H9 (cell line): ENCODE data around the gene NUMBL. TPM values are rescaled to one million over a fixed set of nuclear protein-coding genes. Genes with fewer than 3 reads are reported as not detected.

ENCODE experiments used
- DNase-seq: peaks from one replicate; pipeline ENCODE4 v3.0.0-alpha.2; 2017
- H2AFZ ChIP-seq: one replicate; pipeline ENCODE4 v1.6.1; 2013; ENCODE audit warnings: mild to moderate bottlenecking, low read length, control low read depth, moderate library complexity
- H2AK5ac ChIP-seq: 2 replicates; pipeline ENCODE4 v1.6.1; 2013; ENCODE audit warnings: low read length, control low read depth, mixed read lengths; ENCODE audit not compliant: insufficient read length
- H2BK120ac ChIP-seq: one replicate; pipeline ENCODE4 v1.6.1; 2013; ENCODE audit warnings: low read depth, mild to moderate bottlenecking, low read length, control low read depth, inconsistent platforms; ENCODE audit not compliant: poor library complexity, severe bottlenecking
- H2BK12ac ChIP-seq: 2 replicates; pipeline ENCODE4 v1.6.1; 2013; ENCODE audit warnings: low read length, control low read depth, mixed read lengths, low read depth; ENCODE audit not compliant: insufficient read length
- H2BK15ac ChIP-seq: 2 replicates; pipeline ENCODE4 v1.6.1; 2013; ENCODE audit warnings: low read depth, low read length, control low read depth
- H2BK20ac ChIP-seq: one replicate; pipeline ENCODE4 v1.6.1; 2013; ENCODE audit warnings: low read depth, mild to moderate bottlenecking, low read length, control low read depth, inconsistent platforms; ENCODE audit not compliant: poor library complexity, severe bottlenecking
- H2BK5ac ChIP-seq: 2 replicates; pipeline ENCODE4 v1.6.1; 2013; ENCODE audit warnings: low read length, control low read depth, mixed read lengths; ENCODE audit not compliant: insufficient read length
- H3K14ac ChIP-seq: 2 replicates; pipeline ENCODE4 v1.6.1; 2013; ENCODE audit warnings: low read length, control low read depth; ENCODE audit not compliant: insufficient read depth
- H3K18ac ChIP-seq: 2 replicates; pipeline ENCODE4 v1.6.1; 2013; ENCODE audit warnings: low read depth, mild to moderate bottlenecking, mixed read lengths, low read length, control low read depth; ENCODE audit not compliant: insufficient read length
- H3K23ac ChIP-seq: 2 replicates; pipeline ENCODE4 v1.6.1; 2013; ENCODE audit warnings: low read length, control low read depth, mixed read lengths, low read depth; ENCODE audit not compliant: insufficient read length
- H3K23me2 ChIP-seq: 2 replicates; pipeline ENCODE4 v1.6.1; 2013; ENCODE audit warnings: low read depth, mild to moderate bottlenecking, mixed read lengths, low read length, control low read depth; ENCODE audit not compliant: insufficient read length, poor library complexity, severe bottlenecking
- H3K27ac ChIP-seq: 2 replicates; pipeline ENCODE4 v1.5.1; 2013; ENCODE audit warnings: low read length, control low read depth, mixed read lengths, low read depth; ENCODE audit not compliant: insufficient read length
- H3K27me3 ChIP-seq: 2 replicates; pipeline ENCODE4 v1.6.1; 2013; ENCODE audit warnings: low read length, control low read depth, inconsistent platforms; ENCODE audit not compliant: insufficient read depth
- H3K4ac ChIP-seq: 2 replicates; pipeline ENCODE4 v1.6.1; 2013; ENCODE audit warnings: low read depth, mild to moderate bottlenecking, control low read depth, inconsistent platforms, low read length, moderate library complexity
- H3K4me1 ChIP-seq: 2 replicates; pipeline ENCODE4 v1.6.1; 2013; ENCODE audit warnings: low read length, control low read depth, inconsistent platforms; ENCODE audit not compliant: insufficient read depth
- H3K4me2 ChIP-seq: 2 replicates; pipeline ENCODE4 v1.6.1; 2013; ENCODE audit warnings: low read length, control low read depth, mixed read lengths; ENCODE audit not compliant: insufficient read length, insufficient read depth
- H3K56ac ChIP-seq: 2 replicates; pipeline ENCODE4 v1.6.1; 2013; ENCODE audit warnings: low read depth, mild to moderate bottlenecking, mixed read lengths, low read length, control low read depth; ENCODE audit not compliant: insufficient read length
- H3K79me1 ChIP-seq: 2 replicates; pipeline ENCODE4 v1.6.1; 2013; ENCODE audit warnings: low read depth, mild to moderate bottlenecking, moderate library complexity, low read length, control low read depth, inconsistent platforms; ENCODE audit not compliant: insufficient read depth, poor library complexity, severe bottlenecking
- H3K79me2 ChIP-seq: 2 replicates; pipeline ENCODE4 v1.6.1; 2013; ENCODE audit warnings: low read length, control low read depth, inconsistent platforms; ENCODE audit not compliant: insufficient read depth
- H3K9ac ChIP-seq: 2 replicates; pipeline ENCODE4 v1.6.1; 2013; ENCODE audit warnings: low read length, control low read depth, mixed read lengths; ENCODE audit not compliant: insufficient read length; ENCODE audit errors: extremely low read depth
- H3K9me3 ChIP-seq: one replicate; pipeline ENCODE4 v1.6.1; 2013; ENCODE audit warnings: low read depth, low read length, inconsistent platforms; ENCODE audit not compliant: control insufficient read depth
- H3T11ph ChIP-seq: one replicate; pipeline ENCODE4 v1.6.1; 2013; ENCODE audit warnings: mild to moderate bottlenecking, low read length, control low read depth, inconsistent platforms
- H4K20me1 ChIP-seq: one replicate; pipeline ENCODE4 v1.6.1; 2013; ENCODE audit not compliant: control insufficient read depth, insufficient read length, insufficient read depth
- H4K5ac ChIP-seq: 2 replicates; pipeline ENCODE4 v1.6.1; 2013; ENCODE audit warnings: low read depth, mild to moderate bottlenecking, mixed read lengths, low read length, control low read depth; ENCODE audit not compliant: insufficient read length
- H4K8ac ChIP-seq: replicated peaks from 2 replicates; pipeline ENCODE4 v1.6.1; 2013; ENCODE audit warnings: low read length, control low read depth, mixed read lengths, low read depth; ENCODE audit not compliant: insufficient read length
- H4K91ac ChIP-seq: 2 replicates; pipeline ENCODE4 v1.6.1; 2013; ENCODE audit warnings: low read depth, mild to moderate bottlenecking, moderate library complexity, mixed read lengths, low read length, control low read depth; ENCODE audit not compliant: insufficient read length
- H3K27ac Mint-ChIP-seq, 3 experiments: 2 replicates in 2 of 3; 3 replicates in 1 of 3; pipeline ENCODE4 v1.8.0; 2020 to 2021; ENCODE audit warnings: mixed read lengths in 3 of 3, mild to moderate bottlenecking in 1 of 3, moderate library complexity in 1 of 3
- H3K27me3 Mint-ChIP-seq: 2 replicates; pipeline ENCODE4 v1.8.0; 2021; ENCODE audit warnings: low read depth, mild to moderate bottlenecking, moderate library complexity, mixed read lengths
- H3K36me3 Mint-ChIP-seq, 3 experiments: 2 replicates in 2 of 3; 3 replicates in 1 of 3; pipeline ENCODE4 v1.8.0; 2020 to 2021; ENCODE audit warnings: low read depth in 3 of 3, mixed read lengths in 3 of 3; ENCODE audit not compliant: insufficient read depth in 1 of 3
- H3K4me1 Mint-ChIP-seq, 2 experiments: 2 replicates each; pipeline ENCODE4 v1.8.0; 2020; ENCODE audit warnings: mixed read lengths in 2 of 2
- H3K4me3 Mint-ChIP-seq, 2 experiments: 2 replicates in 1 of 2; 3 replicates in 1 of 2; pipeline ENCODE4 v1.8.0; 2020 to 2021; ENCODE audit warnings: mild to moderate bottlenecking in 2 of 2, mixed read lengths in 2 of 2, moderate library complexity in 1 of 2
- H3K9me3 Mint-ChIP-seq, 2 experiments: 2 replicates in 1 of 2; 3 replicates in 1 of 2; pipeline ENCODE4 v1.8.0; 2020; ENCODE audit warnings: mild to moderate bottlenecking in 2 of 2, mixed read lengths in 2 of 2, moderate library complexity in 1 of 2
- WGBS: extraction: QIAGEN DNeasy Blood & Tissue Kit; methylation state at CpG from one replicate; pipeline ENCODE4 v1.1.7; 2013; ENCODE audit warnings: missing lambda C conversion rate, low lambda C conversion rate, mixed read lengths; ENCODE audit not compliant: insufficient read length; ENCODE audit errors: extremely low coverage; 5-methylcytosine and 5-hydroxymethylcytosine counted together
- total RNA-seq: library from RNA; stranded (reverse); gene quantifications from 2 replicates; pipeline ENCODE4 v1.2.1, GENCODE V29; 2021
- TF ChIP-seq, protein P1 (sequence below): fragments of 200-600 bp; sonication (generic); conservative IDR thresholded peaks from 3 replicates; pipeline ENCODE4 v1.8.0; 2021; ENCODE audit warnings: antibody characterized with exemption, mild to moderate bottlenecking

NUMBL gene
- total RNA-seq, 1 experiment from 2014 or later, result 34.5 TPM

GRCh38 chr19:40737102-40737644 is 46.7 kb upstream of the NUMBL start:
- Histone ChIP-seq H4K91ac (no peak overlapping the region), H3K9me3 (no peaks in the 10 kb centered on the region), H3K27me3 (no peaks in the 10 kb centered on the region), H3K4ac (no peak overlapping the region), H2BK5ac (no peak overlapping the region), H4K8ac (no peak overlapping the region), H3K23ac (no peak overlapping the region), H4K20me1 (no peaks in the 10 kb centered on the region), H3K79me1 (no peaks in the 10 kb centered on the region), H2BK12ac (no peak overlapping the region), H3K18ac (no peak overlapping the region), H3K4me2 (no peak overlapping the region), H3K56ac (no peak overlapping the region), H2BK15ac (no peak overlapping the region), H2AK5ac (no peak overlapping the region), H3K79me2 (no peaks in the 10 kb centered on the region), H4K5ac (no peak overlapping the region), H2AFZ (no peak overlapping the region), H3K23me2 (no peaks in the 10 kb centered on the region), H3K4me1 (no peaks in the 10 kb centered on the region), H3K9ac (no peak overlapping the region), H3K14ac (no peak overlapping the region), H3K27ac (no peak overlapping the region), H2BK20ac (no peak overlapping the region), H2BK120ac (no peak overlapping the region), H3T11ph (no peak overlapping the region)
- no peak overlapping the region for H3K4me3 Mint-ChIP-seq
- DNase-seq, result no peak
- H3K4me1 Mint-ChIP-seq, result peaks cover 3 to 4% of the 10 kb centered on the region in 2 experiments
- H3K27ac Mint-ChIP-seq, result no peak overlapping the region
- WGBS, result no CpG with 5 or more reads among the region's 9 CpGs
- H3K36me3 Mint-ChIP-seq, result peaks cover 14 to 66% (median 51%) of the 10 kb centered on the region in 3 experiments; a peak in 6 of 7 replicates
- TF ChIP-seq, protein P1, sequence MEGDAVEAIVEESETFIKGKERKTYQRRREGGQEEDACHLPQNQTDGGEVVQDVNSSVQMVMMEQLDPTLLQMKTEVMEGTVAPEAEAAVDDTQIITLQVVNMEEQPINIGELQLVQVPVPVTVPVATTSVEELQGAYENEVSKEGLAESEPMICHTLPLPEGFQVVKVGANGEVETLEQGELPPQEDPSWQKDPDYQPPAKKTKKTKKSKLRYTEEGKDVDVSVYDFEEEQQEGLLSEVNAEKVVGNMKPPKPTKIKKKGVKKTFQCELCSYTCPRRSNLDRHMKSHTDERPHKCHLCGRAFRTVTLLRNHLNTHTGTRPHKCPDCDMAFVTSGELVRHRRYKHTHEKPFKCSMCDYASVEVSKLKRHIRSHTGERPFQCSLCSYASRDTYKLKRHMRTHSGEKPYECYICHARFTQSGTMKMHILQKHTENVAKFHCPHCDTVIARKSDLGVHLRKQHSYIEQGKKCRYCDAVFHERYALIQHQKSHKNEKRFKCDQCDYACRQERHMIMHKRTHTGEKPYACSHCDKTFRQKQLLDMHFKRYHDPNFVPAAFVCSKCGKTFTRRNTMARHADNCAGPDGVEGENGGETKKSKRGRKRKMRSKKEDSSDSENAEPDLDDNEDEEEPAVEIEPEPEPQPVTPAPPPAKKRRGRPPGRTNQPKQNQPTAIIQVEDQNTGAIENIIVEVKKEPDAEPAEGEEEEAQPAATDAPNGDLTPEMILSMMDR, result no peak
- no peaks in the 10 kb centered on the region for H3K9me3 Mint-ChIP-seq
- no peaks in the 10 kb centered on the region for H3K27me3 Mint-ChIP-seq
